Activated gamma-delta T cell treated with anti-CD3 and anti-CD28 coated beads, Interleukin-2, amount 50 U/mL, for 16 hours (primary cell): ENCODE data around the gene TSC22D1.

Source experiments
- DNase-seq: peaks from one replicate; pipeline ENCODE4 v3.0.0-alpha.2; 2020; ENCODE audit warnings: low read depth

The TSC22D1 gene

DNA sequence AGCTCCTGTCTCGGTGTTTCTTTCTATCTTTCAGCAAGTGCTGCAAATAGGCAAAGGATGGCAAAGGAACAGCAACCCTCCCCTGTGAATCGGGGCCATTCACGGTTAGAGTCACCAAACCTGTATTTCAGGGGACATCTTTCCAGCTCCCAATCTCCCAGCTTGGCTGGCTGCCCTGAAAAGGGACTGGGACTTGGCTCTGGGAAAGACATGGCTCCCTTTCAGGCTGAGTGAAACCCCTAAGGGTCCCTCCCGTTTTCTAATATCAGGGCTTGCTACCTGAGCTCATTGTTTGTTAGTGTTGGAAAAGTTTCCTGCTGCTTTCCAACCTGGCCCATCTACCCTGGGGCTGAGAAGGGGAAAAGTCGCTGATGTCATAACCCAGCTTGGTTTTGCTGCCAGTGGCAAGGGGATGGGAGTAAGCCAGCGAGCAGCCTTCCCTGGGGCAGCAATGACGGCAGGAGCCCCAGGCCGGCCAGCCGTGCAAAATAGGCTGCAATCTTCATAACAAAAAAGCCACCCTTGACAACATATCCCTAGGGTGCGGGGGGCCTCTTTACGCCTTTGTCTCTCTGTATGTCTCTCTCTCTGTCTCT, 172.6 kb downstream of the TSC22D1 start:
- no peak for DNase-seq

DNA sequence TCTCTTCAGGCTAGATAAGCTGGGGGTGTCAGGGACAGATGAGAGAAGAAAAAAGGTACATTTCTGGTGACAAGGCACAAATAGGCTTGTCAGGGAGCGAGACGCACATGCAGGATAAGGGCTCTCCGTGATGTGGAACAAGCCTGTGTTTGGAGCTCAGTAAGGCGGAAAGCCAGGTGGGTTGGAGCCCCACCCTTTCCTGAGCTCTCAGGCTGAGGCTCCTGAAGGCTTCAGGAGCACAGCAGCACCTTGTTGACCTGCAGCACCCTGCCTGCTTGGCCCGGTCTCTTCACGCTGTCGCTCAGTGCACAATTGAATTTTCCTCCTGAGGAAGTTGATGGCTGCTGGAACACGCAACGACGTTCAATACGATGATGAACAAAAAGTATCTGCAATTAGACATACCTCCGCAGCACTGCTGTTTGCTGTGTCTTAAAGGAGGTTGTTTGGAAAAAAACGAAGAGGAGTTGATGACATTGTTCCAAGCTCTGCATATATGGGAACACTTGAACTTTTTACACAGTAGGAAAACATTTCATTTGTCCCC, 173.2 kb downstream of the TSC22D1 start:
- DNase-seq = no peak

DNA sequence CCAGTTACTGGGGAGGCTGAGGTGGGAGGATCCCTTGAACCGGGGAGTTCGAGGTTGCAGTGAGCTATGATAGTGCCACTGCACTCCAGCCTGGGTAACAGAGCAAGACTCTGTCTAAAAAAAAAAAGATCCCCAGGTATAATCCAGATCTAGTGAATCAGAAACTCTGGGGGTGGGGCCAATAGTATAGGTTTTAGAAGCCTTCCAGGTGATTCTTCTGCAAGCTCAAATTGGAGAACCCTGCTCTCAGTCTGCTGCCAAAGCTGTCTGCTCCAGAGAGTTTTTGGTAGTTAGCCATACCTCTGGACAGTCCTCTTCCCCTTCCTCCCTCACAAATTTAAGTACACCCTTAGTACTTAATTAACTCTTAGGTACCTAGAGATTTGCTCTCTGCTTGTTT, 174.6 kb downstream of the TSC22D1 start:
- no peak for DNase-seq

DNA sequence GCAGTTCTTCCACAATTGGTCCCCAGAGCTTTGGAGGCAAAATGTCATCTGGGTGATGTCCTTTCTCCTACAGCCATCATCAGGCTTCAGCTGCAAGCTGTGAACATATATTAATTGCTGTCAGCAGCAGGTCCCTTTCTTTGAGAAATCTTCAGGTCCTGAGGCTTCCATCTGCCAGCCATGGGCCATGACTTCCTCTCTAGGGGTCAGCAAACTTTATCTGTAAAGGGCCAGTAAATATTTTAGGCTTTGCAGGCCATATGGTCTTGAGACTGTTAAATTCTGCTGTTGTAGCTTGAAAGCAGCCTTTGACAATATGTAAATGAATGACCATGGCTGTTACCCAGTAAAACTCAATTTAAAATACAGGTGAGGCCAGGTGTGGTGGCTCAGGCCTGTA, 175.4 kb downstream of the TSC22D1 start:
- DNase-seq = no peak

DNA sequence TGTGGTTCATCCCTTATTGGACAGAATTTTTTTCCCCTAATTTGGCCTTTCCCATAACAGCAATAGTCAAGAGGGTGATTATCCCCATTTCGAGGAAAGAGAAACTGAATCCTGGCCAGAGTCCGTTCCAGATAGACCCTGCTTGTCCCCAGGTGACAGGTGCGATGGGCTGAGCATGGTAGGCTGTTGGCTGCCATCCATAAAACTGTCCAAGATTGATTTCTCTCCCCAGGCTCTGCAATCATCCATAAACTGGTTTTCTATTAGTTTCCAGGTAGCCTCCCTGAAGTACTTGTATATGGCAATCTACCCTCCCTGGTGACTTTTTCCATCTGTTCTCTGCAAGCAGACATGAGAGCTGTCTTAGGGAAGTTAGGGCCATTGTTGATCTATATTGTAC, 177.1 kb downstream of the TSC22D1 start:
- DNase-seq = no peak

DNA sequence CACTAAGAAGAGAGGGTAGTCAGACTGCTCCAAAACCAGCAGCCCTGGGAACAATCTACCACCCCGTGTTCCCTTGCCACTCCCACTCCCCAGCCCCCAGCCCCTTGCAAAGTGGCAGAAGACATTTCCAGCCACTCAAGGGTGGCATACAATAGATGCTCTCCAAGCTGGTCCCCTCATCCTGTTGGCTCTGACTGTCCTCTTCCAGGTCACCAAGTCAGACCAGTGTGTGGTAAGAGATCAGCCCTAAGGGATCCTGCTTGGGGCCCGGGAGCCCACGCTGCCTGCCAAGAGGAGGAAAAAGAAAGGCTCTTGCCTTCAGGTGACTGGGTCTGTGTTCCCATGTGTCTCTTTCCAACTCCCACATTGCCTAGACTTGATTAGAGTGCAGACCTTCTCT, 177.5 kb downstream of the TSC22D1 start:
- no peak for DNase-seq

DNA sequence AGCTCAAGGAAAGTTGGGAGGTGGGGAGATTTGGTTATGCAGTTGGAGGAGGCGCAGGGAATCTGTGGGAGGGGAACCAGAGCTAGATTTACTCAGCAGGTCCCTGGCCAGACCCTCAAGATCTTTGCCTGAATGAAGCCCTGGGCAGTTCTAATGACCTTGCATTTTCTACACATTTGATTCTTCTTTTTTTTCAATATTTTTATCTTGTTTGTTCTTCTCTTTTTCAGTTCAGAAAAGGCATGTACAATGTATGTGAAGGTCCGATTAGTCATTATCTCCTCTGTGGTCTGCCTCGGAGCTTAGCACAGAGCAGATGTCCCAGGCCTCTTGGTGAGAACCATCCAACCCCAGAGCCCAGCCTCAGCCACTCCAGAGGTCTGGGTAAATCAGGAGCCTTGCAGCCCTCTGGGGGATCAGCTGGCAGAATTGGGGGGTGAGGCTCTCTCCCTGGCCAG, 178.3 kb downstream of the TSC22D1 start:
- no peak for DNase-seq

DNA sequence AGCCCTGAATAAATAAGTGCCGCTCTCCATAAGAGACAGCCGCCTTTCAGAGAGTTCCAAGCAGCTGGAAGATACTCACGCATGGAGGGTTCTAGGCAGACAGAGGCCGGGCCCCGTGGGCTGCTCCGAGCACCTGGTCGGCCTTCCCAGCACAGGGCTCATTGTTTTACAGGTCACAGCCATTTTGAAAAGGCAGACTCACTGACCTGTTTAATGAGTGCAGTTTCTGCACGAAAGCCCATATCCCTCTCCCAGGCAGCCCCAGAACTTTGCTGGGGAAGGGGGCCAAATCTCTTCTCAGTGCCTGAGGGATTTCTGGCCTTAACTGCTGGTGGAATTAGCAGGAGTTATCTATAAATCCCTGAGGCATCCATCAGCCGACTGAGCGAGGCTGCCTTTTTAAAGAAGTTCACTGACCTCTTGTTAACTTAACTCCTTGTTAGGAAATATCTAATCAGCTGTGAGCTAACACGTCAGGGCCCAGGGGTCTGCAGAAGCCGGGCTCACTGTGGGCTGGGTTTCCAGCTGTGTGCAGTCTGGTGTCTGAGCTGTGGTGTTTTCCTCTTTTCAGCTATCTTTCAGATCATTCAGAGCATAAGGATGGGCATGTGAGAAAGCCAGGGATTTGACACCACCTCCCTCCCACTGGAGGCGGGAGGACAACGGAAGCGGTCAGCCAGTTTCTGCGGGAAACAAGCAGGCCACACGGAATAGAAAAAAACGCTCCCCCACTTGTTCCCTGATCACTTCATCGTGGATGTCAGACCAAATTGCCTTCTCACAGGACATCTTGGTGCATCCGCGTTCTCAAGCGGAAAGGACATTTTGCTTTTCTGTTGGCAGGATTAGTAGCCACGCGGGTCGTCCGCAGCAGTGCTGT, 179.2 kb downstream of the TSC22D1 start:
- DNase-seq = no peak

DNA sequence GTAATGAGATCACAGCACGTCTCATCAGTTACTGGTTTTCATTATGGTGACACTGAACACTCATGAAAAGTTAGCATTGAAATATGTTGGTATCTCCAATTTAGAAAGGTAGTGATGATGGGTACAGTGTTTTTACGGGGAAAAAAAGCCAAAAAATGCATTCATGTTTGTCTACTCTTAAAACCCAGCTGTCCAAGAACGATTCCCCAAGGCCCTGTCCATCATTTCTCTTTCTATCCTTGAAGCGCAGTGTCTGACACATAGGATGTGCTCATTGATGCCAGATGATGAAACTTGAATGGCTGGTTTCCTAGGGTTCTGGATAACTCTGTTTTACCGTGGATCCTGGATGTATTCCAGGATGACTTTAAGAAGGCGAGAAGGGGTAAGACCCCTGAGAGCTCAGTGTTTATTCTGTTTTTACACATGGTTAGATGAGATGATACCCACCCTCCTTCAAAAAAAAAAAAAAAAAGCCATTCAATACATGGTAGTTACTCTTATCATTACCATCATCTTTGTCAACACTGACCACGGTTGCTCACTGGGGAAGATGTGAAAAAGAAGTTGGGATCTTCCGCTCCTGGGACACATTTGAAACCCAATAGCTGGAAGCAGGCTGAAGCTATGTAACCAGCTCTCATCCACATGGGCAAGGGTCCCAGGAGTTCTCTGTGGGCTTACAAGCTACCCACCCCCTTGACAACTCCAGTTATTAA, 180.0 kb downstream of the TSC22D1 start:
- no peak for DNase-seq

DNA sequence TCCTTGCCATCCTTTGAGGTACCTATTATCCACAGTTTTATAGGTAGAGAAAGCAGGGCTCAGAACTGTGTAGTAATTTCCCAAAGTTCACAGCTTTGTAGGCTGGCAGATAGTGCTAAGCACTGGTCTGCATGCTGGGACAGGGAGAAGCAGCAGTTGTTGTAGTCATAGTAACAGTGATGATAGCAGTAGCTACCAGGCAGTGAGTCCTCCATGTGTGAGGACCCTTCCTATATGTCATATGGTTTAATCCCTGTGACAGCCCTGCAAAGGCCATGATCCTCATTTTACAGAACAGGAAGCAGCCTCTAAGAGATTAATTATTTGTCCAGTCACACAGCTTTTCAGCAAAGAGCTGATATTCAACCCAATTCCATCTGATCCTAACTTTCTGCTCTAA, 181.5 kb downstream of the TSC22D1 start:
- no peak for DNase-seq

DNA sequence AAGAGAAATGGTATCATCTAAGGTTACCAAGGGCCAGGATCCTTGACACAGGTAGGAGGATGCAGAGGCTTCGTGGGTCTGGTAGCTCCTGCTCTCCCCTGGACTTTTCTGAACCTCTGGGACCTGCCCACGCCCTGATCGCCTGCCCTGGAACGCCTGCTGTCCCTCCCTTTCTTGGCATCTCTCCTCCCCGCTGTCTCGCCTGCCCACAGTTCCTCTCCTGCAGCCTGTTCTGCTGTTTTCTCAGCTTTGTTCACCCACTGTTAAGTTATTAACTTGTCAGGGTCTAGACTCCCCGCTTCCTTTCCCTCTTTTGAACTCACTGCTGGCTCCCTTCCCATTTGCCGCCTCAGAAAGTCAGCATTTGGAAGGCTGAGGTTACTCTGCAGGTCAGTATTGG, 182.7 kb downstream of the TSC22D1 start:
- DNase-seq = no peak

DNA sequence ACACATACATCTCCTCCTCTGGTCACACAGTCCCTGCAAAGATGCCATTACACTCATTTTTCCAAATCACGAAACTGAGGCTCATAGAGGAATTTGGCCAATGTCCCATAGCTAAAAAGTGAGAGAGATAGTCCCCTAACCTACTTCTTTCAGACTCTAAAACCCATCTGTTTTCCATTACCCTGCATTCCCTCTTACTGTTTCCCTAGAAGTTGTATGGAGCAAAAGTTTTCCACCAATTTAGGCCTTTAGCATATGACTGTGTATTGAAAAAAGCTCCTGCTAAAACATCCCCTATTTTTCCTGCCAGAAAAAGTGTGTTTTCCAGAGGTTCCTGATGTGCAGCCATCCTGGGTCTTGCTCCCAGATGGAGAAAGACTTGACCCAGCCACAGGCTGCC, 186.3 kb downstream of the TSC22D1 start:
- no peak for DNase-seq

DNA sequence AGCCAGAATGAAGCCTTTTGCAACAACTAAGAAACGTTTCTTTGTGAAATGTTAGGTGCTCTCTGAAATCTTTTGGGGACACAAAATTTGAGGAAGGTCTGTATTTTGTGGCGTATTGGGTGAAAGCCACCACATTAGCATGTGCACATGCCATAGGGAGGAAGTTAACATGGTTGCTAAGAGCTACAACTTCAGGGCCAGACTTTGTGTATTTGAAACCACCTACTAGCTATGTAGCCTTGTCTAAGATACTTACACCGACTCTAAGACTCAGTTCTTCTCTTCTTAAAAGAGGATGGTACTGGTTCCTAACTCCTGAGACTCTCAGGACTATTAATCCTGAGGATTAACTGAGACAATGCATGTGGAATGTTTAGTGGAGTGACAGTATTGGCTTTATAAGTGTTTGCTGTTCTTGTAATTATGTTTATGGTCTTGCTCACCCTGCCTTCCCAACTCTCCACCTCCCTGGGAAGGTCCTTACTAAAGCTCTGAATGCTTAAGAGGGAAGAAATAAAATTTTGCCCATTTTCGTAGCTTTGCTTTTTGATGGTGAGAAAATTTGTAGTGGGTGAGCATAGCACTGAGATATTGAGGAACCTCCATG, 187.0 kb downstream of the TSC22D1 start:
- no peak for DNase-seq

DNA sequence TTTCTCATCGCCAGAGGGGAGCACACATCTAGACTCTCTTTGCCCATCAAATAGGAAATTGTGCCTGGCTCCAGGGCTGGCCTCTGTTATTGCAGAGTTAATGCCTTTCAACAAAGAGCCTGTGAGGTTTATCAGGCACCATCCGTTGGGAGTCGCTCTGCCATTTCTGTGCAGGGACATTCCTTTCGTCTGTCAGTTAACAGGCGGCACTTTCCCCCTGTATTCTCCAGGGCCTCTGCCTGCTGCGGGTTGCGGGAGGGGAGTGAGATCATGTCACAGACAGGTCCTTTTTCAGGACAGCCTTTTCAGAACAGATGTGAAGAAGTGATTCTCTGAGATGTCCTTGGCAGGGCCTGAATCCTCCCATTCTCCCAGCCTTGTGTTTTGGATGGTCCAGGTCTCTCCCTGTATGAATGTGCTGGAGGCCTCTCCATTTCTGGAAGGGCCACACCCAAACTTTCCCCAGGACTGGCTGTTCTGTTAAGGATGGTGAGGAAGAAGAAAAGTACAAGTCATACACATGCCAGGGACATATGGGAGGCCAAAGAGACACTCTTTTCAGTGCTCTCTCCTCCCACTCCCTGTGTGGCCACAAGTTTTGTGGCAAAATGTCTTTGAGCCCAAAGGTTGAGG, 187.6 kb downstream of the TSC22D1 start:
- no peak for DNase-seq

DNA sequence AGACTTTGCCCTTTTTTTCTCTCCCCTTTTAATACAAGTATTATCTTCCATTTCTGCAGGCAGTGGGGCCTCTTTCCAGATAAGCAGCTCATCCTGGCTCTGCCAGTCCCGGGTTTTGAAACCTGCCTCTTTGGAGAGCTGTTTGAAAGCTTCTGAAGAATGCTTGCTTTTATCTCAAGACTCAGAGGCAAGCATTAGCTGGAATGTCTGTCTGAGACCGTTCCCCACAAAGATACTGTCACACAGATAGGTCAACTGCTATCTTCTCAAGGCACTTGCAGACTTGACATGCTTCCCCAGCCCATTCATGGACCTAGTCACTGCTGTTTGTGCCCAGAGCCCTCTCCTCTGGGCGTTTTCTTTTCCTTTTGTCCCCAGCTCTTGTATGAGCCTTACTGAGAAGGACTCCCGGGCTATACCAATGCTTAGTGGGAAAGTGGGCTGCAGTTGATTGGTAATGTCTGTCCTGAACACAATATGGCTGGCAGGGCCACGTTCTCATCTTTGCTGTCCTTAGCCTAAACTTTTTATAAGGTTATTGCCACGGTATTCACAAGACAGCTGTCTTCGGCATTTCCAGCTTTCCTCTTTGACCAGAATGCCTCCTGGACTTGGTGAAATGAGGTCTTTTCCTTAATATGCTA, 189.1 kb downstream of the TSC22D1 start:
- DNase-seq = no peak

DNA sequence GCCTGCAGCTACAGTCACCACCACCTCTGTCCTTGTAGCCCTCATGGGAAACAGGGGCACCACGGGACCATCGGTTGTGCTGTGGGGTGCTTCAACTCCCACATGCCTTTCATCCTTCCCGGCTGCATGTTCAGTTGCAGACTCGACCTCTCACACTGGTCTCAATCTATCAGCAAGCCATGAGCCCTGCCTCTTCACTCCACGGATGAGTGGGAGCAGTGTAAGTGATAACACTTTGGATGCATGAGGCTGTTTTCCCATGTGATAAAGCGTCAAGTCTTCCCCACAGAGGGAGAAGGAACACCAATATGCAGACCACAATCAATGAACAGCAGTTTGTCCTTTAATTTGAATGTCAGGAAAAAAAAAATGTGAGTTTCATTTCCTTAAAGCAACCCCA, 190.3 kb downstream of the TSC22D1 start:
- no peak for DNase-seq

DNA sequence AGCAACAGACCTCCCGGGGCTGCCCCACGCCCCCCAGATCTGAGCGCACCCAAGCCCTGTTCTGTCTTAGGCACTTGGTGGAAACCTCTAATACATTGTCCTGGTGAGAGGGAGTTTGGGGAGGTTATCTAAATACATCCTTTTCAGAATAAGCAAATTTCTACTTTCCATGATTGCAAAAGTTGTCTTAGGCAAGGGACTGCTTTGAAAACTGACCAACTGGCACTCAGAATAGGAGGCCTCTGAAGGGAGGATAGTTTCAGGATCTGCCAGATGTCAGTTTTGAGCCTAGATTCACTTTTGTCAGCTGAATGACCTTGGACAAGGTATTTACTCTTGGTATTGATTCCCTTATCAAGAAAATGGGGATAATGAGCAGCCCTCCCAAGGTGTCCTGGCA, 190.7 kb downstream of the TSC22D1 start:
- DNase-seq = no peak

DNA sequence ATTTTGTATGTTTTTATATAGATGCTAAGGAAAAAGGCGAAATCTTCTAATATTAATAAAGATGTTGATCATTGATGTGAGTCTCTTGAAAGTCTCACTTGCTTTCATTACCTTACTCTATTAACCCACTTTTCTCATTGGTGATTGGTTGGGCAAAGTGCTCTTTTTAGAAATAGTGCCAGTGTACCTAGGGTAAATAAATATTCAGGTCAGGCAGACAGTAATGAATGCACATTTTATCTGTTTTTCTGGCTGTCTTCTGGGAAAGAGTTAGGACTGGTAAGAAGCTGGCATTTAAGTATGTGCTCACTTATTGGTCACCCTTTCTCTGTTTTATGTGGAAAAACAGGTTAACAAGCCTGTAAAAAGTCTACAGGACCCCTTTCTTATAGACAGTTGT, 191.4 kb downstream of the TSC22D1 start:
- DNase-seq = no peak

DNA sequence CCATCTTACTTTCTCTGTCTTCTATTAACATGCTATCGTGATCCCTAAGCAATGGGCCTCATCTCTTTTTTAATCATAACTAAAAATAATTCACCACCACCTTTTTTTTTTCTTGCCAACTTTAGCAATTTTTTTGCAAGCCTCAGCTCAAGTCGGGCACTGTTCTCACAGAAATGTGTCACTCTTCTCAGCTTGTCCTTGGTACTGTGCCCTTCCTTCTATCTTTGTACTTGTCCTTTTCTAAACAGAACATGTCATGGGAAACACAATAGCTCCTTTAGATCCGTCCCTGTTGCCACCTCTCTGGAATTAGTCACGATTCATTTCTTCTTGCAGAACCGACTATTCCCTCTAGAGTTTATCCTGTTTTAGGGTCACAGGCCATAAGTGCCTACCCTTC, 192.2 kb downstream of the TSC22D1 start:
- no peak for DNase-seq

DNA sequence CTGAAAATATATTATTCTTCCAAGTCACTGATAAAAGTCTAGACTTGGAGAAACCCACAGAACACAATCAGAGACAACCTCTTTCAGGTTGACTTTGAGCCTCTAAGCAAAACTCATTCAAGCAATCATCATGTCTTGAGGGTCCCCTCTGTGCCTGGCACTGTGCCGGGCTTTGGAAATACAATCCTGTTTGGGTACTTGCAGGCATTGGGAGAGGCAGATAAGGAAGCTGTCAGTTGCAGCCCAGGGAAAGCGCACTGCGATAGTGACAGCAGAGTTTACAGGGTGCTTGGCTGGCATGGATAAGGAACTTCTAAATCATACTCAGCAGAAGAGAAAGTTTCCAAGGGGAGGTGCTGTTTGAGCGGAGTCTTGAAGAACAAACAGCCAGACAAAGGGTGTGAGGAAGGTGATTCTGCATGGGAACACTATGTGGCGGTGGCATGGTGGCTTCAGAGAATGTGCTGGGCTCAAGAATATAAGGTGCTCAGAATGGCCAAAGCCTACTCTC, 193.4 kb downstream of the TSC22D1 start:
- no peak for DNase-seq
